PFSK-1 (cell line): ENCODE data around the gene BCAS1.
A peak's percentile ranks its signal among the peaks of the same experiment; 100 is the strongest.

Experiments
- FOXP2 ChIP-seq: optimal IDR thresholded peaks from 2 replicates; pipeline ENCODE3; 2011; ENCODE audit warnings: borderline replicate concordance, control low read depth, inconsistent platforms; ENCODE audit not compliant: insufficient read depth; ENCODE audit errors: extremely low read length, extremely low read depth
- POLR2AphosphoS5 ChIP-seq: IDR thresholded peaks from 2 replicates; pipeline ENCODE4 v1.6.1; 2012; ENCODE audit warnings: low read depth, mild to moderate bottlenecking, control low read depth, low read length, moderate library complexity
- REST ChIP-seq, 2 experiments: IDR thresholded peaks; 2 replicates each; pipeline versions ENCODE4 v1.6.1 to v1.8.0; 2011 to 2012; ENCODE audit warnings: low read depth in 2 of 2, low read length in 2 of 2, control low read depth in 1 of 2, inconsistent platforms in 1 of 2, mild to moderate bottlenecking in 1 of 2, moderate library complexity in 1 of 2; ENCODE audit not compliant: insufficient read depth in 1 of 2
- SIN3A ChIP-seq: IDR thresholded peaks from 2 replicates; pipeline ENCODE4 v1.6.1; 2012; ENCODE audit warnings: mild to moderate bottlenecking, low read length, moderate library complexity, borderline replicate concordance; ENCODE audit not compliant: insufficient read depth
- TAF1 ChIP-seq: IDR thresholded peaks from 2 replicates; pipeline ENCODE4 v1.6.1; 2012; ENCODE audit warnings: low read length, control low read depth, borderline replicate concordance; ENCODE audit not compliant: insufficient read depth

Gene BCAS1

GRCh38 chr20:53897884-53898555 is 172.4 kb downstream of the BCAS1 start:
- peak; percentile 24; the same call in 1 of the 2 replicates for TF ChIP-seq POLR2AphosphoS5
- TF ChIP-seq REST (IDR thresholded peaks at IDR 0.05; ENCODE audit: insufficient read depth in 1 of 2, low read depth in 2 of 2, low read length in 2 of 2): 0 out of 4 replicates have a peak, but pooled peaks of 1 of the 2 experiments have one; percentile 49
- TF ChIP-seq FOXP2: no peak
- no peak for TF ChIP-seq TAF1

GRCh38 chr20:53896647-53897046 is 173.7 kb downstream of the BCAS1 start:
- no peak for TF ChIP-seq TAF1

GRCh38 chr20:53896041-53896440 is 174.4 kb downstream of the BCAS1 start:
- no peak for TF ChIP-seq SIN3A

GRCh38 chr20:53895385-53895755 is 175.0 kb downstream of the BCAS1 start:
- TF ChIP-seq FOXP2: no peak
- TF ChIP-seq REST (IDR thresholded peaks at IDR 0.05; ENCODE audit: insufficient read depth in 1 of 2, low read depth in 2 of 2, low read length in 2 of 2): no peak
- TF ChIP-seq SIN3A: no peak
- TF ChIP-seq TAF1: no peak
- TF ChIP-seq POLR2AphosphoS5: no peak

- TF ChIP-seq FOXP2 (no peak), POLR2AphosphoS5 (no peak), SIN3A (no peak), TAF1 (no peak), REST (IDR thresholded peaks at IDR 0.05; ENCODE audit: insufficient read depth in 1 of 2, low read depth in 2 of 2, low read length in 2 of 2) (no peak)
Observed at GRCh38 chr20:53894707-53895384, 175.5 kb downstream of the BCAS1 start.
